ENCODE results near the gene CCDC85A.
"Not testable (repeated sequence)": the region's sequence is repeated elsewhere in the genome, so short reads cannot be mapped to it uniquely, and the experiment has no call there.

Gene CCDC85A

GRCh38 chr2:56148825-56149224 lies 35.0 kb upstream of the CCDC85A start:
- H3K9ac ChIP-seq (ENCODE audit: low read depth, low read length, poor library complexity), result no peak overlapping the region
- no peak overlapping the region for H3K4ac ChIP-seq (ENCODE audit: low read length)
- no peaks in the 10 kb centered on the region for H3K79me1 ChIP-seq (ENCODE audit: low read depth, low read length)
- H3K27ac ChIP-seq (replicated peaks; ENCODE audit: low read length), result no peak overlapping the region
- no peaks in the 10 kb centered on the region for H3K36me3 ChIP-seq (replicated peaks in 1 of 2; ENCODE audit: control insufficient read depth in 2 of 2, insufficient read depth in 2 of 2, low read length in 2 of 2)
- no peak overlapping the region for H4K91ac ChIP-seq (ENCODE audit: low read depth, low read length, poor library complexity)
- no peaks in the 10 kb centered on the region for H3K27me3 ChIP-seq (ENCODE audit: control insufficient read depth in 3 of 3, insufficient read depth in 3 of 3, low read depth in 1 of 3, low read length in 3 of 3)
- no peak overlapping the region for H2BK120ac ChIP-seq (ENCODE audit: low read depth, low read length)
- H3K14ac ChIP-seq (ENCODE audit: low read length), result no peak overlapping the region
- no peak overlapping the region for H2AFZ ChIP-seq (ENCODE audit: low read length)
- H2AK5ac ChIP-seq (ENCODE audit: low read depth, low read length), result no peak overlapping the region
- H3K18ac ChIP-seq (ENCODE audit: low read length), result no peak overlapping the region
- no peak overlapping the region for H2BK12ac ChIP-seq (ENCODE audit: low read length)
- H3K9me3 ChIP-seq (replicated peaks in 1 of 2; ENCODE audit: control insufficient read depth in 2 of 2, insufficient read depth in 1 of 2, low read depth in 1 of 2, low read length in 2 of 2), result no peaks in the 10 kb centered on the region
- no peak overlapping the region for H3K4me3 ChIP-seq (ENCODE audit: low read length in 2 of 2)
- no peak overlapping the region for H2BK5ac ChIP-seq (ENCODE audit: low read length)
- whole genome bisulfite sequencing, 2 donors (ENCODE audit: extremely low coverage in 2 of 2, insufficient read length in 2 of 2, insufficient replicate concordance in 1 of 2), result no CpG with 5 or more reads among the region's 3 CpGs
- no peak overlapping the region for H4K8ac ChIP-seq (ENCODE audit: low read depth, low read length)
- DNase-seq (ENCODE audit: low spot score), result no peak
- H3K23ac ChIP-seq (ENCODE audit: low read depth, low read length, poor library complexity), result no peak overlapping the region
- no peak overlapping the region for H3K4me2 ChIP-seq (ENCODE audit: insufficient read depth, low read length, poor library complexity, severe bottlenecking)
- no peaks in the 10 kb centered on the region for H3K4me1 ChIP-seq (ENCODE audit: control insufficient read depth in 2 of 2, insufficient read depth in 1 of 2, low read depth in 1 of 2, low read length in 2 of 2)
- H2BK15ac ChIP-seq (ENCODE audit: low read length), result no peak overlapping the region

- Histone ChIP-seq H3K23ac (ENCODE audit: low read depth, low read length, poor library complexity) (no peak overlapping the region), H3K4ac (ENCODE audit: low read length) (no peak overlapping the region), H2BK15ac (ENCODE audit: low read length) (no peak overlapping the region), H4K91ac (ENCODE audit: low read depth, low read length, poor library complexity) (no peak overlapping the region), H3K9ac (ENCODE audit: low read depth, low read length, poor library complexity) (no peak overlapping the region), H3K4me3 (ENCODE audit: low read length in 2 of 2) (no peak overlapping the region), H3K9me3 (replicated peaks in 1 of 2; ENCODE audit: control insufficient read depth in 2 of 2, insufficient read depth in 1 of 2, low read depth in 1 of 2, low read length in 2 of 2) (no peaks in the 10 kb centered on the region), H3K14ac (ENCODE audit: low read length) (no peak overlapping the region), H2AK5ac (ENCODE audit: low read depth, low read length) (no peak overlapping the region), H3K27me3 (ENCODE audit: control insufficient read depth in 3 of 3, insufficient read depth in 3 of 3, low read depth in 1 of 3, low read length in 3 of 3) (no peaks in the 10 kb centered on the region), H3K79me1 (ENCODE audit: low read depth, low read length) (no peaks in the 10 kb centered on the region), H3K4me2 (ENCODE audit: insufficient read depth, low read length, poor library complexity, severe bottlenecking) (no peak overlapping the region), H2AFZ (ENCODE audit: low read length) (no peak overlapping the region), H3K36me3 (replicated peaks in 1 of 2; ENCODE audit: control insufficient read depth in 2 of 2, insufficient read depth in 2 of 2, low read length in 2 of 2) (no peaks in the 10 kb centered on the region), H2BK12ac (ENCODE audit: low read length) (no peak overlapping the region), H4K8ac (ENCODE audit: low read depth, low read length) (no peak overlapping the region), H3K27ac (replicated peaks; ENCODE audit: low read length) (no peak overlapping the region), H2BK5ac (ENCODE audit: low read length) (no peak overlapping the region), H3K4me1 (ENCODE audit: control insufficient read depth in 2 of 2, insufficient read depth in 1 of 2, low read depth in 1 of 2, low read length in 2 of 2) (no peaks in the 10 kb centered on the region), H3K18ac (ENCODE audit: low read length) (no peak overlapping the region), H2BK120ac (ENCODE audit: low read depth, low read length) (no peak overlapping the region)
- no CpG with 5 or more reads among the region's 2 CpGs for WGBS, 2 donors (ENCODE audit: extremely low coverage in 2 of 2, insufficient read length in 2 of 2, insufficient replicate concordance in 1 of 2)
- DNase-seq (ENCODE audit: low spot score), result no peak
Measured at GRCh38 chr2:56151841-56152240, 31.9 kb upstream of the CCDC85A start.

GRCh38 chr2:56155188-56155587 lies 28.6 kb upstream of the CCDC85A start:
- Histone ChIP-seq H3K18ac (ENCODE audit: low read length) (no peak overlapping the region), H2AFZ (ENCODE audit: low read length) (no peak overlapping the region), H3K14ac (ENCODE audit: low read length) (no peak overlapping the region), H3K4me3 (ENCODE audit: low read length in 2 of 2) (no peak overlapping the region), H3K23ac (ENCODE audit: low read depth, low read length, poor library complexity) (no peak overlapping the region), H3K4me1 (ENCODE audit: control insufficient read depth in 2 of 2, insufficient read depth in 1 of 2, low read depth in 1 of 2, low read length in 2 of 2) (no peaks in the 10 kb centered on the region), H2BK120ac (ENCODE audit: low read depth, low read length) (no peak overlapping the region), H3K27ac (replicated peaks; ENCODE audit: low read length) (no peak overlapping the region), H3K9me3 (replicated peaks in 1 of 2; ENCODE audit: control insufficient read depth in 2 of 2, insufficient read depth in 1 of 2, low read depth in 1 of 2, low read length in 2 of 2) (no peaks in the 10 kb centered on the region), H4K91ac (ENCODE audit: low read depth, low read length, poor library complexity) (no peak overlapping the region), H3K4me2 (ENCODE audit: insufficient read depth, low read length, poor library complexity, severe bottlenecking) (no peak overlapping the region), H3K79me1 (ENCODE audit: low read depth, low read length) (no peaks in the 10 kb centered on the region), H4K8ac (ENCODE audit: low read depth, low read length) (no peak overlapping the region), H3K9ac (ENCODE audit: low read depth, low read length, poor library complexity) (no peak overlapping the region), H2AK5ac (ENCODE audit: low read depth, low read length) (no peak overlapping the region), H2BK12ac (ENCODE audit: low read length) (no peak overlapping the region), H3K36me3 (replicated peaks in 1 of 2; ENCODE audit: control insufficient read depth in 2 of 2, insufficient read depth in 2 of 2, low read length in 2 of 2) (no peaks in the 10 kb centered on the region), H2BK15ac (ENCODE audit: low read length) (no peak overlapping the region), H3K27me3 (ENCODE audit: control insufficient read depth in 3 of 3, insufficient read depth in 3 of 3, low read depth in 1 of 3, low read length in 3 of 3) (no peaks in the 10 kb centered on the region), H3K4ac (ENCODE audit: low read length) (no peak overlapping the region), H2BK5ac (ENCODE audit: low read length) (no peak overlapping the region)
- no CpG with 5 or more reads among the region's 2 CpGs for WGBS, 2 donors (ENCODE audit: extremely low coverage in 2 of 2, insufficient read length in 2 of 2, insufficient replicate concordance in 1 of 2)
- no peak for DNase-seq (ENCODE audit: low spot score)

GRCh38 chr2:56159875-56160274 lies 23.9 kb upstream of the CCDC85A start:
- H2BK15ac ChIP-seq (ENCODE audit: low read length); H2AK5ac ChIP-seq (ENCODE audit: low read depth, low read length); H3K27ac ChIP-seq (replicated peaks; ENCODE audit: low read length); H3K14ac ChIP-seq (ENCODE audit: low read length); H2BK5ac ChIP-seq (ENCODE audit: low read length); H3K79me1 ChIP-seq (ENCODE audit: low read depth, low read length); H3K36me3 ChIP-seq (replicated peaks in 1 of 2; ENCODE audit: control insufficient read depth in 2 of 2, insufficient read depth in 2 of 2, low read length in 2 of 2); H3K27me3 ChIP-seq (ENCODE audit: control insufficient read depth in 3 of 3, insufficient read depth in 3 of 3, low read depth in 1 of 3, low read length in 3 of 3); H3K18ac ChIP-seq (ENCODE audit: low read length); H2AFZ ChIP-seq (ENCODE audit: low read length); H3K9me3 ChIP-seq (replicated peaks in 1 of 2; ENCODE audit: control insufficient read depth in 2 of 2, insufficient read depth in 1 of 2, low read depth in 1 of 2, low read length in 2 of 2); H3K4me1 ChIP-seq (ENCODE audit: control insufficient read depth in 2 of 2, insufficient read depth in 1 of 2, low read depth in 1 of 2, low read length in 2 of 2); H3K4ac ChIP-seq (ENCODE audit: low read length); H2BK12ac ChIP-seq (ENCODE audit: low read length); H4K91ac ChIP-seq (ENCODE audit: low read depth, low read length, poor library complexity); H3K23ac ChIP-seq (ENCODE audit: low read depth, low read length, poor library complexity); H4K8ac ChIP-seq (ENCODE audit: low read depth, low read length); DNase-seq (ENCODE audit: low spot score); H2BK120ac ChIP-seq (ENCODE audit: low read depth, low read length); H3K9ac ChIP-seq (ENCODE audit: low read depth, low read length, poor library complexity); H3K4me2 ChIP-seq (ENCODE audit: insufficient read depth, low read length, poor library complexity, severe bottlenecking); H3K4me3 ChIP-seq (ENCODE audit: low read length in 2 of 2): not testable (repeated sequence)
- WGBS, 2 donors (ENCODE audit: extremely low coverage in 2 of 2, insufficient read length in 2 of 2, insufficient replicate concordance in 1 of 2), result no CpG with 5 or more reads among the region's 5 CpGs
